Prostate gland (tissue), 2 donors: ENCODE results near the gene RIPOR2.
"Not testable (repeated sequence)": the region's sequence is repeated elsewhere in the genome, so short reads cannot be mapped to it uniquely, and the experiment has no call there.

Experiments used
- CTCF ChIP-seq, 4 experiments: fragments of 200-600 bp in 2 of 4; fragments of 450-650 bp in 2 of 4; sonication (generic) in 2 of 4; IDR thresholded peaks; 1 replicate in 3 of 4; 2 replicates in 1 of 4; pipeline ENCODE4 v1.5.1; 2016 to 2019; ENCODE audit warnings: antibody characterized with exemption in 4 of 4, mild to moderate bottlenecking in 2 of 4, moderate library complexity in 2 of 4
- POLR2A ChIP-seq: fragments of 450-650 bp; IDR thresholded peaks from one replicate; pipeline ENCODE4 v1.6.1; 2016; ENCODE audit warnings: antibody characterized with exemption, mild to moderate bottlenecking

- not testable (repeated sequence) for TF ChIP-seq CTCF (IDR thresholded peaks at IDR 0.05); POLR2A
These were observed 21.7 kb downstream of the RIPOR2 start for GRCh38 chr6:24914082-24914481.
